Measurements from ENCODE around the gene MCM9.

DNA sequence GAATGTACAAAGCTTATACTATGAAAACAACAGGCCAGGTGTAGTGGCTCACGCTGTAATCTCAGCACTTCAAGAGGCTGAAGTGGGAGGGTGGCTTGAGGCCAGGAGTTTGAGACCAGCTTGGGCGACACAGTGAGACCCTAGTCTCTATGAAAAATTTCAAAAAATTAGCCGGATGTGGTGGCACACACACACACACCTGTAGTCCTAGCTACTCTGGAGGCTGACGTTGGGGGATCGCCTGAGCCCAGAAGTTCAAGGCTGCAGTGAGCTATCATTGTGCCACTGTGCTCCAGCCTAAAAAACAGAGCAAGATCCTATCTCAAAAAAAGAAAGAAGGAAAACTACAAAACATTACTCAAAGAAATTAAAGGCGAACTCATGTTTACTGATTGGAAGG lies 48.3 kb downstream of the MCM9 start:
- TF ChIP-seq, protein P1, sequence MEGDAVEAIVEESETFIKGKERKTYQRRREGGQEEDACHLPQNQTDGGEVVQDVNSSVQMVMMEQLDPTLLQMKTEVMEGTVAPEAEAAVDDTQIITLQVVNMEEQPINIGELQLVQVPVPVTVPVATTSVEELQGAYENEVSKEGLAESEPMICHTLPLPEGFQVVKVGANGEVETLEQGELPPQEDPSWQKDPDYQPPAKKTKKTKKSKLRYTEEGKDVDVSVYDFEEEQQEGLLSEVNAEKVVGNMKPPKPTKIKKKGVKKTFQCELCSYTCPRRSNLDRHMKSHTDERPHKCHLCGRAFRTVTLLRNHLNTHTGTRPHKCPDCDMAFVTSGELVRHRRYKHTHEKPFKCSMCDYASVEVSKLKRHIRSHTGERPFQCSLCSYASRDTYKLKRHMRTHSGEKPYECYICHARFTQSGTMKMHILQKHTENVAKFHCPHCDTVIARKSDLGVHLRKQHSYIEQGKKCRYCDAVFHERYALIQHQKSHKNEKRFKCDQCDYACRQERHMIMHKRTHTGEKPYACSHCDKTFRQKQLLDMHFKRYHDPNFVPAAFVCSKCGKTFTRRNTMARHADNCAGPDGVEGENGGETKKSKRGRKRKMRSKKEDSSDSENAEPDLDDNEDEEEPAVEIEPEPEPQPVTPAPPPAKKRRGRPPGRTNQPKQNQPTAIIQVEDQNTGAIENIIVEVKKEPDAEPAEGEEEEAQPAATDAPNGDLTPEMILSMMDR (IDR thresholded peaks at IDR 0.05; ENCODE audit: low read depth, low read length): no peak
- TF ChIP-seq EZH2phosphoT487 (IDR thresholded peaks at IDR 0.05; ENCODE audit: low read depth): no peak
